ENCODE data around the gene ZBTB21. TPM values are rescaled to one million over a fixed set of nuclear protein-coding genes. Genes with fewer than 3 reads are reported as not detected.

Gene ZBTB21
- total and polyA plus RNA-seq, 2 of the 4 experiments (the other 2 are of a cell fraction), result 6.8 to 12.0 TPM

DNA sequence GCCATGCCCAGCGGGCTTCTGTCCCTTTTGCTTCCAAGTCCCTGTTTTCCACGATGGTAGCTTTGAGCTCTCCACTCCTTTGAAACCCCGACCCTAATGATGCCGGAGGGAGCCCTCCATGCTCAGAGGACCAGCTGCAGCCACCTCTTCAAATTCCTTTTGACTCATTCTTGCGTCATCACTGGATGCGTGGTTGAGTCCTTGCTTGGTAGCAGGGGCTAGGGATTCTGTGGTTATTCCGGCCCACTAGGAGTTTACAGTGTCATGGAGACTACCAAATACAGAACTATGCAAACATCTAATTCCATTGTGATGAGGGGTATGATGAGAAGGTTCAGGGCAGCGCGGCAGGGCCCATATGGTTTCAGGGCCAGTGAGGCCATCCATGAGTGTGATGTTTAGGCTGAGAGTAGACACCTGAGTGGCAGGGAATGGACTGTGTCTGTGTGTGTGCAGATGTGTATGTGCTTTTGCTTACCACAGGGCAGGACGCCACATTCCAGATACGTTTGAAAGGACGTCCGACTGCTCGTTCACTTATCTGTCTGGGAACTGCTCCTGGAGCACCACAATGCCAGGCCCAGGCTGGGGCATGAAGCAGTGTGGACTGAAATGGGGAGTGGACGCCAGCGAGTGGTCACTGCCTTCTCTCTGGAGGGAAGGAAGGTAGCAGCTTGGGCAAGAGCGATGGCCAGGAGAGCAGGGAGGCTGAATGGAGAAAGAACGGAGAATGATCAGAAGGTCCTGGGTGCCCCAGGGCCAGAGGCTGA is 30.4 kb upstream of the ZBTB21 start (continued):
- TF ChIP-seq, protein P1, sequence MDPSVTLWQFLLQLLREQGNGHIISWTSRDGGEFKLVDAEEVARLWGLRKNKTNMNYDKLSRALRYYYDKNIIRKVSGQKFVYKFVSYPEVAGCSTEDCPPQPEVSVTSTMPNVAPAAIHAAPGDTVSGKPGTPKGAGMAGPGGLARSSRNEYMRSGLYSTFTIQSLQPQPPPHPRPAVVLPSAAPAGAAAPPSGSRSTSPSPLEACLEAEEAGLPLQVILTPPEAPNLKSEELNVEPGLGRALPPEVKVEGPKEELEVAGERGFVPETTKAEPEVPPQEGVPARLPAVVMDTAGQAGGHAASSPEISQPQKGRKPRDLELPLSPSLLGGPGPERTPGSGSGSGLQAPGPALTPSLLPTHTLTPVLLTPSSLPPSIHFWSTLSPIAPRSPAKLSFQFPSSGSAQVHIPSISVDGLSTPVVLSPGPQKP (IDR thresholded peaks at IDR 0.05; ENCODE audit: borderline replicate concordance, low read depth, low read length), result no peak
- peak; percentile 53; the same call in 1 of the 2 replicates for TF ChIP-seq MXI1 (IDR thresholded peaks at IDR 0.05; ENCODE audit: borderline replicate concordance, low read depth, low read length)
- peak; percentile 99 for TF ChIP-seq FOS (IDR thresholded peaks at IDR 0.05; ENCODE audit: low read depth, low read length)
